HG03521 (cell line): ENCODE results near the gene ACOT7.

Experiments used
- ATAC-seq: cut with Tn5 transposase; IDR thresholded peaks from one replicate; pipeline ENCODE4 v1.9.1; 2021; ENCODE audit warnings: mild to moderate bottlenecking, moderate library complexity; ENCODE audit not compliant: unreplicated experiment

Gene ACOT7

DNA sequence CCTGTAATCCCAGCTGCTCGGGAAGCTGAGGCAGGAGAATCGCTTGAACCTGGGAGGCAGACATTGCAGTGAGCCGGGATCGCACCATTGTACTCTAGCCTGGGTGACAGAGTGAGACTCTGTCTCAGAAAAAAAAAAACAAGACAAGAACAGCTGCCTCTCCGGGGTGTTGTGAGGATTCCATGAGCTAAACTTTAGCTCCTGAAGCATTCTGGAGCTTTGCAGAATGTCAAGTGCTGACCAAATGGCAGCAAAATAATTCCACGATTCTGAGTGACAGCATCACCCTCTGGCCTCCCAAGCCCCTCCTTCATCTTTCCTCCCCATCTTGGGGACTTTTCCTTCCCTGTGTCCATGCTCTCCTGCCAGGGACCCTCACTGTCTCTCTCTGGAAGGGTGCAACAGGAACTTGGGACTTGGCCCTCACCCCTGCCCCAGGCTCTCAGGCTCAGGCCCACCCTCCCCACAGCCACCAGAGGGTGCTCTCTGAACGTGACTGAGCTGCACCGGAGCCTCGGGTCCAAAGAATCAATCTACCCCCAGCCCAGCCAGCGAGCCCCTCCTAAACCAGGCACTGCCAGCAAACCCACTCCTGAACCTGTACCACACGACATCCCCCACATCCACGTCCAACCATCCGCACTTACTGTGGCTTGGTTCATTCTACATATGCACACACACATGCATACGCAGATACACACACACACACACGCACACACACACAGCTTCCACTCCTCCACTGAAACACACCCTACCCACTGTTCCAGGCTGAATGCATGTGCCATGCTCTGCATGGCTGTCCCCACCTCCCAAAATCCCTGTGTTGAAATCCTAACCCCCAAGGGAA, 45.7 kb downstream of the ACOT7 start:
- ATAC-seq: no peak

- ATAC-seq: no peak
Observed at GRCh38 chr1:6345460-6345859, 48.1 kb downstream of the ACOT7 start.

- no peak for ATAC-seq
Observed at GRCh38 chr1:6345009-6345408, 48.6 kb downstream of the ACOT7 start.

DNA sequence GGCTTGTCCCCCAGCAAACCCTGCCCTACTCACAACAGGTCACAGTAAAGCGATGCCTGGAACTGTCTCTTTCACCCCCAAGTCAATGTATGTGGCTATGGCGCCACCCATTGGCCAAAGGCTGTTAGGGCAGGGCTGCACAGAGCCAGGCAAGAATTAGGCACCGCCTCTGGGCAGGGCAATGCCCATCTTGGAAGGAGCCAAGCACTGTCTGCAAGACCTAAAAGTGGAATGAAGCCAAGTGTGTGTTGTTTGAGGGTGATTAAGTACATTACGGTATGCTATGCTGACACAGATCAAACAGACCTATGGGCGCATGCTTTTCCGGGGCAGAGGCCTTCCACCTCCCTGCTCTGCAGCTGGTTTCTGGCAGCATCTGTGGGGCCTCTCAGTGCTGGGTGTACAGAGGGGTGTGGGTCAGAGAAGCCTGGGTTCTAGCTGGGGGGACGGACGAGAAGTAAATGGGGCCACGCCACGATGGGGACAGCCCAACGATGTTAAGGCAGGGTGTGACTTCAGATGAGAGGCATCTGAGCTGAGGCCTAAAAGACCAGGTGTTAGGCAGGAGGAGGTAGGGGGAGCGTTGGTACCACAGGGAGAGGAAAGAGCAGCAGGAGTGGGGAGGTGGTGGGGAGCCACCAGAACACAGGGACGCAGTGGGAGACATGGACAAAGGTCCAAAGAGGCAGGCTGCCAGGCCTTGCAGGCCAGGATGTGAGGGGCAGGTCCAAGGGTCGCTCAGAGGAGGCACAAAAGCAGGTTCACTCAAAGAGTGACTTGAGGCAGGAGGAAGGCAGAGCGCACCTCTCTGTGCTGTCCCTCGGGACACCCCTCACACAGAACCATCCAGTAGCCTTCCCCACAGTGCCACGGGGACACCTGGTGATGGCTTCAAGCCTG, 49.8 kb downstream of the ACOT7 start:
- no peak for ATAC-seq

- no peak for ATAC-seq
Observed at GRCh38 chr1:6342056-6342455, 51.5 kb downstream of the ACOT7 start.

DNA sequence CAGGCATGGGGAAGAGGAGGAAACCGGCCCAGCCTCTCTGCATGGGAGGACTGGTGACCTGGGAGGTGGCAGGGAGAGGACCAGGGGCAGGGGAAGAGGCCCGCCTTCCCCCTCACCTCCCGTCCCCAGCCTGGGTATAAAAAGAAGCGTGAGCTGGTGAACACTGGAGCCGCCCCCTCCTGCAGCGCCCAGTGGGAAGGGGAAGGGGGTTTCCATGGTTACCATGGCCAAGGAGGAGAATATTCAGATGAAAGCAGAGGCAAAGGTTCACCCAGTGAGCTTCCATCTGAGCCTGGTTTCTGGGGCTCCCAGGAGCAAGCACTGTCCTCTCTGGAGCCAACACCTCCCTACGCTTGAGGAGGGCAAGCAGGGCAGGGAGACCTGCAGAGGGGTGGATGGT, 54.9 kb downstream of the ACOT7 start:
- no peak for ATAC-seq

DNA sequence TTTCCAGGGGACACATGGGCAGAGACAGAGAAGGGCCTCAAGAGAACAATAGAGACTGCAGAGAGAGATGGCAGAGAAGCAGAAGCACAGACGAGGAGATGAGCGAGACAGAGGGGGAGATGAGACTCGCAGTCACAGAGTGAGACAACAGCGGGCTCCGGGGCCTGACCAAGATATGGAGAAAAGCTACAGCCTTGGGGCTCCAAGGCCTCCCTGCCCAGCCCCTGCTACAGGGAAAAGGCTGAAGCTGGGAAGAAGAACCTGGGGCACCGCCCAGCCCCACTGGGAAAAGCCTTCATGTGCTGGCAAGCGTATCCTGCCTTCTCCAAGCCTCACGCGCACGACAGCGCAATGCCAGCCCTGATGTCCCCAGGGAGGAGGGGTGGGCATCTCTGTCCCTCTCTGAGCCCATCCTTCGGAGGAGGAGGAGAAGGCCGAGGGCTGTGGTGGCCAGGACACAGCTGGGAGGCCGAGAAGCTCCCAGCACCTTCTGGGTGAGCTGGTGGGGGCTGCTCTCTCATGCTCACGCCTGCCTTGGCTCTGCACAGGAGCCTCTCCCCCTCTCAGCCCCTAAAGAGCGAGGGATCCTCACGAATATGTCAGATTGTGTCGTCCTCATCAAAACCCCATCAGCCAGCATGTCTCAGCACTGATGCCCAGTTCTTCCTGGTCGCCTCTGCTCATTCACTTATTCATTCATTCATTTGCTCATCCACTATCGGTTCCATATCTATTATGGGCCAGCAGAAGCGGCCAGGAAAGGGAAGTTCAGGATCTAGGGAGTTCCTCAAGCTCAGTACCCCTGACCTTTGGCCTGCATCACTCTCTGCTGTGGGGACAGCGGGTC, 56.6 kb downstream of the ACOT7 start:
- ATAC-seq: no peak

DNA sequence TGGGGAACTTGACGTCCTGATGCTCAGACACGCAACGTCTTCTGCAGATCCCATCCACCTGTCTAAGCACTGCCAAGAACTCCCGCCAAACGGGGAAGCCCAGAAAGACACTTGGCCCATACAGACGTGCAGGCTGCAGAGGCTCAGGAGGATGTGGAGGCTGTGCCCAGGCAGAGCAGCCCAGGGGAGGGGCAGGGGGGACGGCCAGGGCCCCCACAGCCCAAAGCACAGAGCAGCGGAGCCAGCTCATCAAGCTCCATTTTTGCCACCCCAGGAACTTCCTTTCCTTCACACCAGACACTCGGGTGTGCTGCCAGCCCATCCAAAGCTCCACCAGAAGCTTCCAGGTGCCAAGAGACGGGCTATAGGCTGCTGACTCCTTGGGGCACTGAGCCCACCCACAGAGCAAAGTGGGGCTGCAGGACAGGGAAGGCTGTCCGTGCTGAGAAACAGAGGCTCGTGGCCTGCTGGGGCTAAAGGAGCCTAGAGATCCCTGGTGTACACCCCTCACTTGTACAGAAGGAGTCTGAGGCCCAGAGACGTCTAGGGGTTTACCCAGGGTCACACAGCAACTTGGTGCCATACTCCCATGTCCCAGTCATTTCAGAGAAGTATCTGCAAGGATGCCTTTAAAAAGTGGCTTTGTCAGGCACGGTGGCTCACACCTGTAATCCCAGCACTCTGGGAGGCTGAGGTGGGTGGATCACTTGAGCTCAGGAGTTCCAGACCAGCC, 59.1 kb downstream of the ACOT7 start:
- no peak for ATAC-seq

DNA sequence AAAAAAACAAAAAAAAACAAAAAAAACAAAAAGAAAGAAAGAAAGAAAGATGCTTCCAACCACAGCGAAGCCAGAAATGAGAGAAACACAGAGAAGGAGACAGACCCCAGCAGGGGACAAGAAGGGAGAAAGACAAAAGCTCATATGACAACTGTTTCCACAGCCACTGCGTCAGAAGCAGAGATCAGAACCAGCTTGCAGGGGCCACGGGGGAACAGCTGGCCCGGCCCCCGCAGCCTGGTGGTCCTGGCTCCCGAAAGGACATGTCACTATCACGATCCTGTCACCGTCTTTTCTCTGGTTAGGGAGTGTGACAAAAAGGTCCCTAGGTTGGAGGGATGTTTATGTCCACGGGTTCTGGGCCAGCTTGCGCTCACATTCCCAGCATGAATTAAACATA, 60.7 kb downstream of the ACOT7 start:
- no peak for ATAC-seq

- no peak for ATAC-seq
Observed at GRCh38 chr1:6331543-6332273, 61.9 kb downstream of the ACOT7 start.

GRCh38 chr1:6330410-6330911, 63.1 kb downstream of the ACOT7 start:
- ATAC-seq: no peak

- no peak for ATAC-seq
Observed at GRCh38 chr1:6329851-6330250, 63.7 kb downstream of the ACOT7 start.

DNA sequence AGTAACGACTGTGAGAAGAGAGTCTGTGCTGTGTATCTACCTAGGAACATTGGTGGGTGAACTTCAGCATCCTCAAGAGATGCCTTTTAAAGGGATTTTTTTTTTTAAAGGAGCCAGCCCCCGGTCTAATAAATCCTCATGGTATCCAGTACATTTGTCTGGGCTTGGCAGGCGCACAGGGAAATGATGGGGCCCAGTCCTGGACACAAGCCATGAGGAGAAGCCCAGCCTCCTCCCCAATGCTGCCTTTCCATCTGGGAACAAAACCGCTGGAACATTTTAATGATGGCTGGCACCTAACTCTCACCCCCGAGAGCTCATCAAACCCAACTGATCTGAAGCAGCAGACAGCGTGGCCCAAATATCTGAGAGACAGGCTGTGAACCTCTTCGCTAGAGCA, 64.2 kb downstream of the ACOT7 start:
- no peak for ATAC-seq

GRCh38 chr1:6328696-6329095, 64.9 kb downstream of the ACOT7 start:
- no peak for ATAC-seq

DNA sequence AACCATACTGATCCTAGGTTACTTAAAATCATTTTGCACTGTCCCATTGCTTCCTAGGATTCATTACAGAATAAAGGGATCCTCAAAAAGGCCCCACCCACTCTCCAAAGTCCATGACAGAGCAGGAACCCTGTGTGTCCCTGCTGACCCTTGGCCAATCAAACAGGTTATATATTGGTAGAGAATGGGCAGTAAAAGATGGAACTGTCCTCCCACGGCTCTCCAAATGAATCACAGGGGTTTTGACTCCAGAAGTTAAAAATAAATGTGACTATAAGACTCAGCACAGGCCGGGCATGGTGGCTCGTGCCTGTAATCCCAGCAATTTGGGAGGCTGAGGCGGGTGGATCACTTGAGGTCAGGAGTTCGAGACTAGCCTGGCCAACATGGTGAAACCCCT, 65.5 kb downstream of the ACOT7 start:
- ATAC-seq: no peak

DNA sequence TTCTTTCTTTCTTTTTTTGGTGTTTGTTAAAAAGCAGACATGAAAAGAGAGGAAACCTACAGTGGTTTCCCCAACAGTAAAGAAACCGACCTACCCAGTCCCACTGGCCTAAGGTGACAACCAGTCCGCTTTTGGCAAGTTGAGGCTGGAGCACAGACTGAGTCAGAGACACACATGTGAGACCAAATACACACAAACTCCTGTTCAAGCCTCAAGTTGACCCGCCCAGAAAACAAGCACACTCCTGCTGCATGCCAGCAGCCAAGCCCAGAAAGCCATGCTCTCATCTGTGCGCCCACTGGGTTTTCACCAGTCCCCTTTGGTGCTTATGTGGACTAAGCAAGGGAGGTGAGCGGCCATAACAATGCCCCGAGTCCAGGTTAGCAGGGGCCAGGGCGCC, 68.1 kb downstream of the ACOT7 start:
- ATAC-seq: no peak

GRCh38 chr1:6322161-6322560, 71.4 kb downstream of the ACOT7 start:
- ATAC-seq: no peak

- no peak for ATAC-seq
Observed at GRCh38 chr1:6321205-6321604, 72.4 kb downstream of the ACOT7 start.

- ATAC-seq: no peak
Observed at GRCh38 chr1:6317098-6317760, 76.3 kb downstream of the ACOT7 start.
